ENCODE results near the gene SMIM33. TPM values are rescaled to one million over a fixed set of nuclear protein-coding genes. Genes with fewer than 3 reads are reported as not detected.

SMIM33 gene
- total RNA-seq = not detected in 2 replicates

DNA sequence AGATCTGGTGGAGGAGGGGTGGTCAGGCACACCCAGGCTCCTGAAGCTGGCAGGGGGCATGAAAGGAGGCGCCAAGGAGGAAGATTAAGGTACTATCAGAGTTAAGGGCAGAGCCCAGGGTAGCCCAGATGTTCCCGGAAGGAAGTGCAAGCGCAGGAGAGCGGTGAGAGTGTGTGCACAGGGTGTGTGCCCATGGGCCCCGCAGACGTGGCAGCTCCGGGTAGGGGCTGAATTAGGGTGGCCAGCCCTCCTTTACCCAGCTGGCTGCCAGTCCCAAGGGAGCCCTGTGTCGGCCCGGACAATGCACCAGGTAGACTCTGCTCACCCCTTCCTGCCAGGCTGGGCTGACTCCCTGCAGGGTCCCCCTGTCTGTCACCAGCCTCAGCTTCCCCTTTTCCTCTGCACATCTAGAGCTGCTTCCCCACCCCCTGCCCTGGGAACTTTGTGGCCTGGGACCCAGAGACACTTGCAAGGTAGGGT, at the start of gene SMIM33:
Gene SMIM33 (plus strand): TSS at position 184 of the 480 bp plus-strand sequence. CDS start 118 bp downstream, at position 302.

GRCh38 chr5:139439013-139439903, 31.5 kb upstream of the SMIM33 start, which contains the start of gene DNAJC18:
Gene DNAJC18, minus strand, starts transcription at chr5:139439525. Its CDS starts 80 bp downstream, at chr5:139439445.

GRCh38 chr5:139462586-139463276, 8.1 kb upstream of the SMIM33 start, which contains the start of gene ECSCR:
Gene ECSCR, minus strand, starts transcription at chr5:139462743. Its CDS starts 73 bp downstream, at chr5:139462670.

GRCh38 chr5:139482050-139482889, 11.5 kb downstream of the SMIM33 start, which contains the start of gene STING1:
Gene STING1, minus strand, starts transcription at chr5:139482758. Its CDS starts 1,054 bp downstream, at chr5:139481704.

Other genes starting within 250 kb of the SMIM33 start
- gene MATR3, start 177.3 kb upstream of the SMIM33 start, total RNA-seq = 263 and 296 TPM in 2 replicates
- gene PAIP2, start 129.2 kb upstream of the SMIM33 start, total RNA-seq = 28.9 and 52.1 TPM in 2 replicates
- gene SLC23A1, start 87.7 kb upstream of the SMIM33 start, total RNA-seq = not detected in 2 replicates
- gene MZB1, start 81.1 kb upstream of the SMIM33 start, total RNA-seq = not detected in 2 replicates
- 1.3 and 1.7 TPM in 2 replicates for gene PROB1, start 75.9 kb upstream of the SMIM33 start, total RNA-seq
- gene SPATA24, start 66.9 kb upstream of the SMIM33 start, total RNA-seq = 4.8 and 5.7 TPM in 2 replicates
- 8.1 and 12.6 TPM in 2 replicates for gene DNAJC18, start 31.5 kb upstream of the SMIM33 start, total RNA-seq
- 2.2 and 4.4 TPM in 2 replicates for gene ECSCR, start 8.3 kb upstream of the SMIM33 start, total RNA-seq
- 58.8 and 76.5 TPM in 2 replicates for gene STING1, start 11.8 kb downstream of the SMIM33 start, total RNA-seq
- 43.5 and 49.7 TPM in 2 replicates for gene UBE2D2, start 90.3 kb downstream of the SMIM33 start, total RNA-seq
- gene CXXC5, start 177.3 kb downstream of the SMIM33 start, total RNA-seq = 125 and 200 TPM in 2 replicates

Measured in smooth muscle cell of the pulmonary artery (primary cell).